ENCODE data around the gene PIEZO2. TPM values are rescaled to one million over a fixed set of nuclear protein-coding genes. Genes with fewer than 3 reads are reported as not detected.
"Not testable (repeated sequence)": the region's sequence is repeated elsewhere in the genome, so short reads cannot be mapped to it uniquely, and the experiment has no call there.

Gene PIEZO2
- total RNA-seq, 2 experiments from 2014 or later = not detected

- intact Hi-C loops (cut with DNase I, micrococcal nuclease); H3K4me3 Mint-ChIP-seq; POLR2A ChIA-PET; H3K27ac Mint-ChIP-seq; H3K27me3 Mint-ChIP-seq; DNase-seq; H3K9me3 Mint-ChIP-seq (ENCODE audit: low read depth); H3K4me1 Mint-ChIP-seq; ATAC-seq; H3K36me3 Mint-ChIP-seq (ENCODE audit: low read depth): not testable (repeated sequence)
- CTCF ChIA-PET = interaction anchor here (0.9 kb wide), 1 partner anchor 12 kb away, joined by 3 read pairs; no protein-coding TSS in a partner anchor
These were observed 303.3 kb downstream of the PIEZO2 start for GRCh38 chr18:10846035-10846434.

GRCh38 chr18:10843565-10843964 lies 305.8 kb downstream of the PIEZO2 start:
- DNase-seq (no peak), ATAC-seq (no peak)
- no peaks in the 10 kb centered on the region for H3K4me1 Mint-ChIP-seq
- no peaks in the 10 kb centered on the region for H3K36me3 Mint-ChIP-seq (ENCODE audit: low read depth)
- no peak overlapping the region for H3K27ac Mint-ChIP-seq
- H3K27me3 Mint-ChIP-seq = peaks cover 3% of the 10 kb centered on the region
- ChIA-PET CTCF (interaction anchor here (0.9 to 4.0 kb wide), 2 partner anchors 8 to 195 kb away, joined by 3 to 26 read pairs; no protein-coding TSS in a partner anchor), POLR2A (no interaction called here)
- no peak overlapping the region for H3K4me3 Mint-ChIP-seq
- intact Hi-C loops (cut with DNase I, micrococcal nuclease) = no loop called here
- no peaks in the 10 kb centered on the region for H3K9me3 Mint-ChIP-seq (ENCODE audit: low read depth)

GRCh38 chr18:10842861-10843260 lies 306.5 kb downstream of the PIEZO2 start:
- ChIA-PET CTCF (interaction anchor here (0.9 to 4.0 kb wide), 2 partner anchors 9 to 196 kb away, joined by 3 to 26 read pairs; no protein-coding TSS in a partner anchor), POLR2A (no interaction called here)
- Mint-ChIP-seq H3K4me1 (no peaks in the 10 kb centered on the region), H3K27me3 (peaks cover 4% of the 10 kb centered on the region), H3K4me3 (no peak overlapping the region), H3K27ac (no peak overlapping the region), H3K36me3 (ENCODE audit: low read depth) (no peaks in the 10 kb centered on the region), H3K9me3 (ENCODE audit: low read depth) (no peaks in the 10 kb centered on the region)
- intact Hi-C loops (cut with DNase I, micrococcal nuclease) = no loop called here
- DNase-seq (no peak), ATAC-seq (no peak)

- H3K4me1 Mint-ChIP-seq = no peaks in the 10 kb centered on the region
- ChIA-PET POLR2A (no interaction called here), CTCF (interaction anchor here (4.0 kb wide), 1 partner anchor 9 kb away, joined by 26 read pairs; no protein-coding TSS in a partner anchor)
- H3K27me3 Mint-ChIP-seq = peaks cover 4% of the 10 kb centered on the region
- H3K4me3 Mint-ChIP-seq = no peak overlapping the region
- ATAC-seq = no peak
- H3K36me3 Mint-ChIP-seq (ENCODE audit: low read depth) = no peaks in the 10 kb centered on the region
- intact Hi-C loops (cut with DNase I, micrococcal nuclease) = no loop called here
- H3K27ac Mint-ChIP-seq = no peak overlapping the region
- DNase-seq = no peak
- H3K9me3 Mint-ChIP-seq (ENCODE audit: low read depth) = no peaks in the 10 kb centered on the region
These were observed 307.0 kb downstream of the PIEZO2 start for GRCh38 chr18:10842371-10842770.

- no peak overlapping the region for H3K4me3 Mint-ChIP-seq
- intact Hi-C loops (cut with DNase I, micrococcal nuclease) = no loop called here
- no peak for ATAC-seq
These were observed 308.2 kb downstream of the PIEZO2 start for GRCh38 chr18:10841203-10841602.

GRCh38 chr18:10840743-10841142 lies 308.6 kb downstream of the PIEZO2 start:
- intact Hi-C loops (cut with DNase I, micrococcal nuclease) = no loop called here
- peaks cover 2% of the 10 kb centered on the region for H3K27me3 Mint-ChIP-seq
- CTCF ChIA-PET = interaction anchor here (4.0 kb wide), 1 partner anchor 11 kb away, joined by 26 read pairs; no protein-coding TSS in a partner anchor
- POLR2A ChIA-PET = no interaction called here
- no peaks in the 10 kb centered on the region for H3K36me3 Mint-ChIP-seq (ENCODE audit: low read depth)
- no peaks in the 10 kb centered on the region for H3K9me3 Mint-ChIP-seq (ENCODE audit: low read depth)
- H3K4me1 Mint-ChIP-seq = no peaks in the 10 kb centered on the region
- DNase-seq (no peak), ATAC-seq (no peak)
- no peak overlapping the region for H3K4me3 Mint-ChIP-seq
- H3K27ac Mint-ChIP-seq = no peak overlapping the region

More at GRCh38 chr18:10841203-10841602, 308.2 kb downstream of the PIEZO2 start:
- Mint-ChIP-seq H3K9me3 (ENCODE audit: low read depth) (no peaks in the 10 kb centered on the region), H3K4me1 (no peaks in the 10 kb centered on the region), H3K36me3 (ENCODE audit: low read depth) (no peaks in the 10 kb centered on the region), H3K27ac (no peak overlapping the region), H3K27me3 (peaks cover 2% of the 10 kb centered on the region)
- no peak for DNase-seq
- CTCF ChIA-PET = interaction anchor here (4.0 kb wide), 1 partner anchor 10 kb away, joined by 26 read pairs; no protein-coding TSS in a partner anchor
- POLR2A ChIA-PET = no interaction called here

- POLR2A ChIA-PET = interaction anchor here (0.7 kb wide), 1 partner anchor 770 kb away, joined by 4 read pairs; the partner anchor contains the start of gene SLC35G4
- CTCF ChIA-PET = interaction anchor here (4.0 kb wide), 1 partner anchor 12 kb away, joined by 26 read pairs; no protein-coding TSS in a partner anchor
These were observed 309.9 kb downstream of the PIEZO2 start for GRCh38 chr18:10839421-10839820.

GRCh38 chr18:10838553-10838952 lies 310.8 kb downstream of the PIEZO2 start:
- ATAC-seq (no peak), DNase-seq (no peak)
- H3K36me3 Mint-ChIP-seq (ENCODE audit: low read depth) = no peaks in the 10 kb centered on the region
- H3K27me3 Mint-ChIP-seq = peaks cover 2% of the 10 kb centered on the region
- CTCF ChIA-PET = no interaction called here
- H3K9me3 Mint-ChIP-seq (ENCODE audit: low read depth) = no peaks in the 10 kb centered on the region
- intact Hi-C loops (cut with DNase I, micrococcal nuclease) = no loop called here
- H3K27ac Mint-ChIP-seq = no peak overlapping the region
- POLR2A ChIA-PET = no interaction called here
- H3K4me3 Mint-ChIP-seq = no peak overlapping the region
- H3K4me1 Mint-ChIP-seq = no peaks in the 10 kb centered on the region

More at GRCh38 chr18:10839421-10839820, 309.9 kb downstream of the PIEZO2 start:
- intact Hi-C loops (cut with DNase I, micrococcal nuclease) = no loop called here
- Mint-ChIP-seq H3K36me3 (ENCODE audit: low read depth) (no peaks in the 10 kb centered on the region), H3K27me3 (peaks cover 2% of the 10 kb centered on the region), H3K4me1 (no peaks in the 10 kb centered on the region), H3K27ac (no peak overlapping the region), H3K4me3 (no peak overlapping the region), H3K9me3 (ENCODE audit: low read depth) (no peaks in the 10 kb centered on the region)
- no peak for DNase-seq
- ATAC-seq = no peak

- Mint-ChIP-seq H3K27me3 (peaks cover 2% of the 10 kb centered on the region), H3K36me3 (ENCODE audit: low read depth) (no peaks in the 10 kb centered on the region), H3K27ac (no peak overlapping the region), H3K4me1 (no peaks in the 10 kb centered on the region), H3K9me3 (ENCODE audit: low read depth) (no peaks in the 10 kb centered on the region), H3K4me3 (no peak overlapping the region)
- POLR2A ChIA-PET = no interaction called here
- intact Hi-C loops (cut with DNase I, micrococcal nuclease) = no loop called here
- ATAC-seq = no peak
- no peak for DNase-seq
- CTCF ChIA-PET = interaction anchor here (1.5 kb wide), 1 partner anchor 17 kb away, joined by 4 read pairs; no protein-coding TSS in a partner anchor
These were observed 315.1 kb downstream of the PIEZO2 start for GRCh38 chr18:10834128-10834815.

GRCh38 chr18:10833656-10834055 lies 315.7 kb downstream of the PIEZO2 start:
- no peaks in the 10 kb centered on the region for H3K9me3 Mint-ChIP-seq (ENCODE audit: low read depth)
- CTCF ChIA-PET = no interaction called here
- no peak overlapping the region for H3K4me3 Mint-ChIP-seq
- H3K27ac Mint-ChIP-seq = no peak overlapping the region
- no peak for ATAC-seq
- no peaks in the 10 kb centered on the region for H3K4me1 Mint-ChIP-seq
- H3K36me3 Mint-ChIP-seq (ENCODE audit: low read depth) = no peaks in the 10 kb centered on the region
- peaks cover 3% of the 10 kb centered on the region for H3K27me3 Mint-ChIP-seq
- DNase-seq = no peak
- intact Hi-C loops (cut with DNase I, micrococcal nuclease) = no loop called here
- POLR2A ChIA-PET = no interaction called here

GRCh38 chr18:10826400-10826799 lies 323.0 kb downstream of the PIEZO2 start:
- ATAC-seq (no peak), DNase-seq (no peak)
- Mint-ChIP-seq H3K9me3 (ENCODE audit: low read depth) (no peaks in the 10 kb centered on the region), H3K4me1 (peaks cover 2% of the 10 kb centered on the region), H3K27me3 (peaks cover 30% of the 10 kb centered on the region), H3K4me3 (no peak overlapping the region), H3K36me3 (ENCODE audit: low read depth) (no peaks in the 10 kb centered on the region), H3K27ac (no peak overlapping the region)
- POLR2A ChIA-PET = no interaction called here
- intact Hi-C loops (cut with DNase I, micrococcal nuclease) = no loop called here
- CTCF ChIA-PET = no interaction called here

GRCh38 chr18:10822456-10822855 lies 326.9 kb downstream of the PIEZO2 start:
- no peak overlapping the region for H3K4me3 Mint-ChIP-seq
- intact Hi-C loops (cut with DNase I, micrococcal nuclease) = loop anchor here in 1 of 2 experiments (5.0 kb wide), 1 partner anchor 50 kb away; no protein-coding TSS in a partner anchor
- ChIA-PET CTCF (no interaction called here), POLR2A (interaction anchor here (0.6 kb wide), 1 partner anchor 331 kb away, joined by 5 read pairs; no protein-coding TSS in a partner anchor)
- peaks cover 11% of the 10 kb centered on the region for H3K9me3 Mint-ChIP-seq (ENCODE audit: low read depth)
- H3K27me3 Mint-ChIP-seq = peaks cover 30% of the 10 kb centered on the region
- no peak for DNase-seq
- H3K36me3 Mint-ChIP-seq (ENCODE audit: low read depth) = no peaks in the 10 kb centered on the region
- no peak overlapping the region for H3K27ac Mint-ChIP-seq
- peaks cover 2% of the 10 kb centered on the region for H3K4me1 Mint-ChIP-seq
- no peak for ATAC-seq

All from activated CD4-positive, alpha-beta T cell treated with anti-CD3 and anti-CD28 coated beads for 36 hours (primary cell).